OCI-LY1 (cell line): ENCODE data around the gene KLF15.

Experiments used
- H2AFZ ChIP-seq: fragments of 200-600 bp; sonication (generic), shearing (Covaris generic); 2 replicates; pipeline ENCODE4 v1.6.0; 2014; ENCODE audit warnings: antibody characterized with exemption, mild to moderate bottlenecking, low read length
- H3F3A ChIP-seq: fragments of 200-600 bp; sonication (generic), shearing (Covaris generic); 2 replicates; pipeline ENCODE4 v1.6.0; 2014; ENCODE audit warnings: mild to moderate bottlenecking, antibody characterized with exemption, low read length, moderate library complexity; ENCODE audit not compliant: insufficient read depth
- H3K27ac ChIP-seq: fragments of 200-600 bp; sonication (generic); 2 replicates; pipeline ENCODE4 v1.5.1; 2014; ENCODE audit warnings: low read length, mixed run types, mild to moderate bottlenecking, low read depth; ENCODE audit not compliant: poor library complexity, severe bottlenecking
- H3K27me3 ChIP-seq: fragments of 200-600 bp; sonication (generic); 2 replicates; pipeline ENCODE4 v1.6.0; 2014; ENCODE audit warnings: antibody characterized with exemption, mild to moderate bottlenecking, low read length, moderate library complexity; ENCODE audit not compliant: insufficient read depth
- H3K36me3 ChIP-seq: fragments of 200-600 bp; sonication (generic); 2 replicates; pipeline ENCODE4 v1.6.1; 2014; ENCODE audit warnings: mild to moderate bottlenecking, antibody characterized with exemption, low read length, moderate library complexity, mixed read lengths; ENCODE audit not compliant: insufficient read depth
- H3K4me1 ChIP-seq: fragments of 200-600 bp; sonication (generic); 2 replicates; pipeline ENCODE4 v1.5.1; 2014; ENCODE audit warnings: mild to moderate bottlenecking, low read length, moderate library complexity; ENCODE audit not compliant: insufficient read depth, severe bottlenecking
- H3K4me2 ChIP-seq: fragments of 200-600 bp; sonication (generic), shearing (Covaris generic); 2 replicates; pipeline ENCODE4 v1.6.1; 2014; ENCODE audit warnings: low read length
- H3K4me3 ChIP-seq: fragments of 200-600 bp; sonication (generic); 2 replicates; pipeline ENCODE4 v1.5.1; 2014; ENCODE audit warnings: low read length, low read depth, mild to moderate bottlenecking, mixed read lengths; ENCODE audit not compliant: poor library complexity, severe bottlenecking
- H3K79me2 ChIP-seq: fragments of 200-600 bp; shearing (Covaris generic); 2 replicates; pipeline ENCODE4 v1.6.1; 2016; ENCODE audit warnings: mixed run types, low read length, mixed read lengths; ENCODE audit not compliant: insufficient read depth
- H3K9ac ChIP-seq: fragments of 200-600 bp; sonication (generic), shearing (Covaris generic); 2 replicates; pipeline ENCODE4 v1.6.1; 2014; ENCODE audit warnings: mild to moderate bottlenecking, low read length, mixed read lengths
- H3K9me2 ChIP-seq: fragments of 200-600 bp; sonication (generic), shearing (Covaris generic); 2 replicates; pipeline ENCODE4 v1.6.1; 2014; ENCODE audit warnings: low read depth, mild to moderate bottlenecking, low read length, mixed read lengths
- H3K9me3 ChIP-seq: fragments of 200-600 bp; shearing (Covaris generic); 2 replicates; pipeline ENCODE4 v1.6.1; 2014; ENCODE audit warnings: low read length, mixed read lengths
- H4K20me1 ChIP-seq: fragments of 200-600 bp; sonication (generic), shearing (Covaris generic); 2 replicates; pipeline ENCODE4 v1.6.0; 2016; ENCODE audit warnings: mild to moderate bottlenecking, low read length; ENCODE audit not compliant: insufficient read depth
- CTCF ChIP-seq: fragments of 200-600 bp; sonication (generic), shearing (Covaris generic); IDR thresholded peaks from 2 replicates; pipeline ENCODE4 v1.5.1; 2017; ENCODE audit warnings: mild to moderate bottlenecking, antibody characterized with exemption, low read length, moderate library complexity, mixed read lengths
- EZH2 ChIP-seq: fragments of 200-600 bp; sonication (generic), shearing (Covaris generic); IDR thresholded peaks from 2 replicates; pipeline ENCODE4 v1.8.0; 2017; ENCODE audit warnings: borderline replicate concordance, mixed run types, mild to moderate bottlenecking, antibody characterized with exemption, low read length, moderate library complexity, mixed read lengths

The KLF15 gene

GRCh38 chr3:126309861-126310655 is 47.1 kb downstream of the KLF15 start:
- no peak for TF ChIP-seq EZH2
- no peak for TF ChIP-seq CTCF
- Histone ChIP-seq H3K9me3 (no peaks in the 10 kb centered on the region), H3K4me1 (no peaks in the 10 kb centered on the region)

GRCh38 chr3:126309165-126309564 is 48.0 kb downstream of the KLF15 start:
- Histone ChIP-seq H3K4me2 (no peak overlapping the region), H3F3A (no peaks in the 10 kb centered on the region), H3K4me3 (no peak overlapping the region), H3K27me3 (no peaks in the 10 kb centered on the region), H4K20me1 (no peaks in the 10 kb centered on the region), H3K4me1 (no peaks in the 10 kb centered on the region), H3K9ac (no peak overlapping the region), H2AFZ (no peak overlapping the region), H3K79me2 (no peaks in the 10 kb centered on the region), H3K27ac (no peak overlapping the region), H3K9me3 (no peaks in the 10 kb centered on the region), H3K36me3 (no peaks in the 10 kb centered on the region), H3K9me2 (no peaks in the 10 kb centered on the region)
- TF ChIP-seq CTCF (no peak), EZH2 (no peak)

More at GRCh38 chr3:126309861-126310655, 47.1 kb downstream of the KLF15 start:
- Histone ChIP-seq H3K27me3 (no peaks in the 10 kb centered on the region), H3K27ac (no peak overlapping the region), H3K36me3 (no peaks in the 10 kb centered on the region), H2AFZ (no peak overlapping the region), H3K79me2 (no peaks in the 10 kb centered on the region), H3K4me3 (no peak overlapping the region), H3K4me2 (no peak overlapping the region), H3F3A (no peaks in the 10 kb centered on the region), H3K9ac (no peak overlapping the region), H3K9me2 (no peaks in the 10 kb centered on the region), H4K20me1 (no peaks in the 10 kb centered on the region)

GRCh38 chr3:126308394-126309125 is 48.6 kb downstream of the KLF15 start:
- H3F3A ChIP-seq, result no peaks in the 10 kb centered on the region
- no peak overlapping the region for H3K9ac ChIP-seq
- H3K27ac ChIP-seq, result no peak overlapping the region
- no peaks in the 10 kb centered on the region for H3K9me2 ChIP-seq
- no peaks in the 10 kb centered on the region for H3K27me3 ChIP-seq
- H3K79me2 ChIP-seq, result no peaks in the 10 kb centered on the region
- no peak overlapping the region for H2AFZ ChIP-seq
- no peaks in the 10 kb centered on the region for H4K20me1 ChIP-seq
- no peak overlapping the region for H3K4me3 ChIP-seq
- H3K36me3 ChIP-seq, result no peaks in the 10 kb centered on the region
- no peaks in the 10 kb centered on the region for H3K4me1 ChIP-seq
- H3K9me3 ChIP-seq, result no peaks in the 10 kb centered on the region
- no peak overlapping the region for H3K4me2 ChIP-seq
- TF ChIP-seq EZH2 (no peak), CTCF (no peak)
